Measurements from ENCODE around the gene GPX7. TPM values are rescaled to one million over a fixed set of nuclear protein-coding genes. Genes with fewer than 3 reads are reported as not detected.

Gene GPX7
- total RNA-seq, 1 experiment from 2014 or later = 25.2 TPM

DNA sequence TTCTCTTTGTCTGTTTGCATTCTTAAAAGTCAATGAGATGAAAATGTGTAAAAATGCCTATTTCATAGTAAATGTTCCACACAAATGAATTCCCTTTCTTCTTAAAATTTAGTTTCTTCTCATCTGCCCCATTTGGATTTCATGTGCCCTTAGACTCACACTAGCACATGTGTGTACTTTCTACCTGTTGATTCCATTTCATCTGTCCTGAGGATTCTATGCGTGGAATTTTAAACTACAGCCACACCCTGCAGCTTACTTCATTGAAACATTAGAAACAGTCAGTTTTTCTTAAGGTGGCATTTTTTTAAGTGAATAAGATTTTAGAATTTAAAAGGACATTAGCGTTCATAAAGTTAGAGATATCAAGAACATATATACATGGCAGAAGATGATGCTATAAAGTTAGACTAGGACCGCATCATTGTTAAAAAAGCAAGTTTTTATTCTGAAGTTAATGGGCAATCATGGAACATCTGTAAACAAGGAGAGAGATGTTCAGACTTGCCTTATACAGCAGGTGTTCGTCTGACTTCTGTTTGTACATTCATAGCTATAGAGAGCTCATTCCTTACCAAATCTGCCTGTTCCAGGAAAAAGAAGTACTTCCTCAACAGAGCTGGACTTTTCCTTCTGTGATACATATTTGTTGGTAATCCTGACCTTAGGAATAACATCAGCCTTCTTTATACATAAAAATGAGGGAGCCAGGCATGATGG lies 45.4 kb upstream of the GPX7 start:
- intact Hi-C loops (cut with micrococcal nuclease; ENCODE audit: unreplicated experiment) = no loop called here
- Histone ChIP-seq H3K27ac (ENCODE audit: low read depth, low read length, poor library complexity, severe bottlenecking) (no peak overlapping the region), H3K4me3 (ENCODE audit: low read depth, low read length, poor library complexity, severe bottlenecking) (no peak overlapping the region), H3K9me3 (ENCODE audit: low read depth, low read length, poor library complexity, severe bottlenecking) (no peaks in the 10 kb centered on the region), H3K36me3 (ENCODE audit: insufficient read depth, low read length, poor library complexity, severe bottlenecking) (no peaks in the 10 kb centered on the region), H3K27me3 (replicated peaks; ENCODE audit: insufficient read depth, low read depth, low read length, poor library complexity) (no peaks in the 10 kb centered on the region), H3K4me1 (ENCODE audit: insufficient read depth, low read length, poor library complexity, severe bottlenecking) (peaks cover 7% of the 10 kb centered on the region)
- DNase-seq (ENCODE audit: low spot score) = no peak
- CTCF ChIA-PET = no interaction called here
- no TSS peak for BruUV-seq (replicated peaks)
- POLR2A ChIA-PET (ENCODE audit: low non-redundant PET) = no interaction called here
- TF ChIP-seq, protein P1, sequence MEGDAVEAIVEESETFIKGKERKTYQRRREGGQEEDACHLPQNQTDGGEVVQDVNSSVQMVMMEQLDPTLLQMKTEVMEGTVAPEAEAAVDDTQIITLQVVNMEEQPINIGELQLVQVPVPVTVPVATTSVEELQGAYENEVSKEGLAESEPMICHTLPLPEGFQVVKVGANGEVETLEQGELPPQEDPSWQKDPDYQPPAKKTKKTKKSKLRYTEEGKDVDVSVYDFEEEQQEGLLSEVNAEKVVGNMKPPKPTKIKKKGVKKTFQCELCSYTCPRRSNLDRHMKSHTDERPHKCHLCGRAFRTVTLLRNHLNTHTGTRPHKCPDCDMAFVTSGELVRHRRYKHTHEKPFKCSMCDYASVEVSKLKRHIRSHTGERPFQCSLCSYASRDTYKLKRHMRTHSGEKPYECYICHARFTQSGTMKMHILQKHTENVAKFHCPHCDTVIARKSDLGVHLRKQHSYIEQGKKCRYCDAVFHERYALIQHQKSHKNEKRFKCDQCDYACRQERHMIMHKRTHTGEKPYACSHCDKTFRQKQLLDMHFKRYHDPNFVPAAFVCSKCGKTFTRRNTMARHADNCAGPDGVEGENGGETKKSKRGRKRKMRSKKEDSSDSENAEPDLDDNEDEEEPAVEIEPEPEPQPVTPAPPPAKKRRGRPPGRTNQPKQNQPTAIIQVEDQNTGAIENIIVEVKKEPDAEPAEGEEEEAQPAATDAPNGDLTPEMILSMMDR (conservative IDR thresholded peaks at IDR 0.05; ENCODE audit: low read depth, low read length) = no peak
- TF ChIP-seq EZH2 (IDR thresholded peaks at IDR 0.05; ENCODE audit: borderline replicate concordance, low read depth, low read length, poor library complexity, severe bottlenecking) = no peak

DNA sequence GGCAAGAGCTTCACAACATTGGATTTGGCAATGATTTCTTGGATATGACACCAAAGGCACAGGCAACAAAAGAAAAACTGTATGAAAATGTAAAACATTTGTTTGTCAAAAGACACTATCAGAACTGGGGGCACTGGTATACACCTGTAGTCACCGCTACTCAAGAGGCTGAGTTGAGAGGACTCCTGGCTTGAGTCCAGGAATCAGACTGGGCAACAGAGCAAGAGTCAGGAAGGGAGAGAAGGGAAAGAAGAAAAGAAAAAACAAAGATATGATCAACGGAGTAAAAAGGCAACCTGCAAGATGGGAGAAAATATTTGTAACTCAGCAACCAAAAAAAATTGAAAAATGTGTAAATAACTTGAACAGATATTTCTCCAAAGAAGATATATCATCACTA lies 43.2 kb upstream of the GPX7 start:
- TF ChIP-seq, protein P1 (conservative IDR thresholded peaks at IDR 0.05; ENCODE audit: low read depth, low read length) = no peak
- no peak for TF ChIP-seq EZH2 (IDR thresholded peaks at IDR 0.05; ENCODE audit: borderline replicate concordance, low read depth, low read length, poor library complexity, severe bottlenecking)
- POLR2A ChIA-PET (ENCODE audit: low non-redundant PET) = no interaction called here
- BruUV-seq (replicated peaks) = no TSS peak
- Histone ChIP-seq H3K27ac (ENCODE audit: low read depth, low read length, poor library complexity, severe bottlenecking) (no peak overlapping the region), H3K9me3 (ENCODE audit: low read depth, low read length, poor library complexity, severe bottlenecking) (no peaks in the 10 kb centered on the region), H3K4me3 (ENCODE audit: low read depth, low read length, poor library complexity, severe bottlenecking) (no peak overlapping the region), H3K4me1 (ENCODE audit: insufficient read depth, low read length, poor library complexity, severe bottlenecking) (peaks cover 6% of the 10 kb centered on the region), H3K36me3 (ENCODE audit: insufficient read depth, low read length, poor library complexity, severe bottlenecking) (no peaks in the 10 kb centered on the region), H3K27me3 (replicated peaks; ENCODE audit: insufficient read depth, low read depth, low read length, poor library complexity) (no peaks in the 10 kb centered on the region)
- CTCF ChIA-PET = interaction anchor here (0.6 kb wide), 1 partner anchor 1325 kb away, joined by 4 read pairs; no protein-coding TSS in a partner anchor
- intact Hi-C loops (cut with micrococcal nuclease; ENCODE audit: unreplicated experiment) = no loop called here
- DNase-seq (ENCODE audit: low spot score) = no peak

DNA sequence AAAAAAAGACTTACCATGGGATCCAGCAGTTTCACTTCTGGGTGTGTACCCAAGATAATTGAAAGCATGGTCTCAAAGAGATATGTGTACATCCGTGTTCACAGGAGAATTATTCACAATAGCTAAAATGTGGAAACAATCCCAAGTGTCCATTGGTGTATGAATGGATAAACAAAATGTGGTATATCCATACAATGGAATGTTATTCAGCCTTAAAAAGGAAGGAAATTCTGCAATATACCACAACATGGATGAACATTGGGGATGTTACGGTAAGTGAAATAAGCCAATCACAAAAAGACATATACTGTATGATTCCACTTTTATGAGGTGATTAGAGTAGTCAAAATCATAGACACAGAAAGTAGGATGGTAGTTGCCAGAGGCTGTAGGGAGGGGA lies 42.3 kb upstream of the GPX7 start:
- no peaks in the 10 kb centered on the region for H3K4me1 ChIP-seq (ENCODE audit: insufficient read depth, low read length, poor library complexity, severe bottlenecking)
- no peaks in the 10 kb centered on the region for H3K27me3 ChIP-seq (replicated peaks; ENCODE audit: insufficient read depth, low read depth, low read length, poor library complexity)
- CTCF ChIA-PET = interaction anchor here (0.6 kb wide), 1 partner anchor 1326 kb away, joined by 4 read pairs; no protein-coding TSS in a partner anchor
- intact Hi-C loops (cut with micrococcal nuclease; ENCODE audit: unreplicated experiment) = no loop called here
- DNase-seq (ENCODE audit: low spot score) = no peak
- no peak for TF ChIP-seq EZH2 (IDR thresholded peaks at IDR 0.05; ENCODE audit: borderline replicate concordance, low read depth, low read length, poor library complexity, severe bottlenecking)
- TF ChIP-seq, protein P1 (conservative IDR thresholded peaks at IDR 0.05; ENCODE audit: low read depth, low read length) = no peak
- H3K36me3 ChIP-seq (ENCODE audit: insufficient read depth, low read length, poor library complexity, severe bottlenecking) = no peaks in the 10 kb centered on the region
- POLR2A ChIA-PET (ENCODE audit: low non-redundant PET) = no interaction called here
- no peak overlapping the region for H3K4me3 ChIP-seq (ENCODE audit: low read depth, low read length, poor library complexity, severe bottlenecking)
- BruUV-seq (replicated peaks) = no TSS peak
- no peak overlapping the region for H3K27ac ChIP-seq (ENCODE audit: low read depth, low read length, poor library complexity, severe bottlenecking)
- no peaks in the 10 kb centered on the region for H3K9me3 ChIP-seq (ENCODE audit: low read depth, low read length, poor library complexity, severe bottlenecking)

Data from A673 (cell line).